ENCODE results near the gene CLIP2.
"Not testable (repeated sequence)": the region's sequence is repeated elsewhere in the genome, so short reads cannot be mapped to it uniquely, and the experiment has no call there.

Gene CLIP2

DNA sequence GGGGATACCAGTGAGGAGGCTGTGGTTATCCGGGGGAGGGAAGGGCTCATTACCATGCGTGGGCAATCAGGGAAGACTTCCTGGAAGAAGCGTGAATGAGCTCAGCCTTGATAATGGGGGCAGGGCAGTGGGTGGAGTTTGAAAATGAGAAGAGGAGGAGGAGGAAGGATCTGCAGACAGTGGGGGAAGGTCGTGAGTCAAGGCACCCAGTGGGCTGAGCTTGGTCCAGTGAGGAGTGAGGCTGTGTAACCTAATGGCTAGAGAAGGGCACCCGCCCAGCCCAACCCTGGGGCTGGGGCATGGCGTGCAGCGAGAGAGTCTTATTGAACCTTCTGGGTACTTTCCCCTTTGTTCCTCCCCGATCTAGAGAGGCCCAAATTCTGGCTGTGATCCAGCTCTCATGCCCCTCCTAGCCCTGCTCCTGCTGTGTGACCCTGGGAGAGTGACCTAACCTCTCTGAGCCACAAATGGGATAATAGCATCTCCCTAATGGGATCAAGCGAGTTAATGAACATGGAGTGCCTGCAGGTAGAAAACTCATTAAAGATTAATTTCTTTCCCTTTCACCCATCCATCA is 31.5 kb downstream of the CLIP2 start (continued):
- TF ChIP-seq, protein P1, sequence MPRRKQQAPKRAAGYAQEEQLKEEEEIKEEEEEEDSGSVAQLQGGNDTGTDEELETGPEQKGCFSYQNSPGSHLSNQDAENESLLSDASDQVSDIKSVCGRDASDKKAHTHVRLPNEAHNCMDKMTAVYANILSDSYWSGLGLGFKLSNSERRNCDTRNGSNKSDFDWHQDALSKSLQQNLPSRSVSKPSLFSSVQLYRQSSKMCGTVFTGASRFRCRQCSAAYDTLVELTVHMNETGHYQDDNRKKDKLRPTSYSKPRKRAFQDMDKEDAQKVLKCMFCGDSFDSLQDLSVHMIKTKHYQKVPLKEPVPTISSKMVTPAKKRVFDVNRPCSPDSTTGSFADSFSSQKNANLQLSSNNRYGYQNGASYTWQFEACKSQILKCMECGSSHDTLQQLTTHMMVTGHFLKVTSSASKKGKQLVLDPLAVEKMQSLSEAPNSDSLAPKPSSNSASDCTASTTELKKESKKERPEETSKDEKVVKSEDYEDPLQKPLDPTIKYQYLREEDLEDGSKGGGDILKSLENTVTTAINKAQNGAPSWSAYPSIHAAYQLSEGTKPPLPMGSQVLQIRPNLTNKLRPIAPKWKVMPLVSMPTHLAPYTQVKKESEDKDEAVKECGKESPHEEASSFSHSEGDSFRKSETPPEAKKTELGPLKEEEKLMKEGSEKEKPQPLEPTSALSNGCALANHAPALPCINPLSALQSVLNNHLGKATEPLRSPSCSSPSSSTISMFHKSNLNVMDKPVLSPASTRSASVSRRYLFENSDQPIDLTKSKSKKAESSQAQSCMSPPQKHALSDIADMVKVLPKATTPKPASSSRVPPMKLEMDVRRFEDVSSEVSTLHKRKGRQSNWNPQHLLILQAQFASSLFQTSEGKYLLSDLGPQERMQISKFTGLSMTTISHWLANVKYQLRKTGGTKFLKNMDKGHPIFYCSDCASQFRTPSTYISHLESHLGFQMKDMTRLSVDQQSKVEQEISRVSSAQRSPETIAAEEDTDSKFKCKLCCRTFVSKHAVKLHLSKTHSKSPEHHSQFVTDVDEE (CRISPR knock-in tag; IDR thresholded peaks at IDR 0.05): no peak

DNA sequence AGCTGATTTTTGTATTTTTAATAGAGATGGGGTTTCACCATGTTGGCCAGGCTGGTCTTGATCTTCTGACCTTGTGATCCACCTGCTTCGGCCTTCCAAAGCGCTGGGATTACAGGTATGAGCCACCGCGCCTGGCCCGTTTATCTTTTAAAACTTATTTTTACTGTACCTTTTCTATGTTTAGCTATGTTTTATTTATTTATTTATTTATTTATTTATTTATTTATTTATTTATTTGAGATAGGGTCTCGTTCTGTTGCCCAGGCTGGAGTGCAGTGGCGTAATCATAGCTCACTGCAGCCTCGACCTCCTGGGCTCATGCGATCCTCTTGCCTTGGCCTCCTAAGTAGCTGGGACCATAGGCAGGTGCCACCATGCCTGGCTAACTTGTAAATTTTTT is 33.7 kb downstream of the CLIP2 start:
- ATAC-seq: not testable (repeated sequence)

- TF ChIP-seq PPARA (CRISPR knock-in tag; IDR thresholded peaks at IDR 0.05; ENCODE audit: borderline replicate concordance) (no peak), ZC3H10 (CRISPR knock-in tag; IDR thresholded peaks at IDR 0.05) (no peak), ZNF565 (CRISPR knock-in tag; conservative IDR thresholded peaks at IDR 0.05; ENCODE audit: low read depth) (no peak), ZNF70 (CRISPR knock-in tag; IDR thresholded peaks at IDR 0.05) (no peak), ZFP3 (CRISPR knock-in tag; IDR thresholded peaks at IDR 0.05) (no peak), RARB (CRISPR knock-in tag; IDR thresholded peaks at IDR 0.05) (no peak), ESRRG (CRISPR knock-in tag; IDR thresholded peaks at IDR 0.05) (no peak), SNAI2 (CRISPR knock-in tag; IDR thresholded peaks at IDR 0.05) (no peak), ZFP30 (CRISPR knock-in tag; IDR thresholded peaks at IDR 0.05) (no peak), GLIS3 (CRISPR knock-in tag; IDR thresholded peaks at IDR 0.05) (no peak), ZNF8 (CRISPR knock-in tag; IDR thresholded peaks at IDR 0.05) (no peak), ARNTL (CRISPR knock-in tag; IDR thresholded peaks at IDR 0.05; ENCODE audit: borderline replicate concordance, low read depth) (no peak), ISL1 (CRISPR knock-in tag; IDR thresholded peaks at IDR 0.05) (no peak), TOX (CRISPR knock-in tag; IDR thresholded peaks at IDR 0.05; ENCODE audit: borderline replicate concordance) (no peak)
- TF ChIP-seq, protein P2, sequence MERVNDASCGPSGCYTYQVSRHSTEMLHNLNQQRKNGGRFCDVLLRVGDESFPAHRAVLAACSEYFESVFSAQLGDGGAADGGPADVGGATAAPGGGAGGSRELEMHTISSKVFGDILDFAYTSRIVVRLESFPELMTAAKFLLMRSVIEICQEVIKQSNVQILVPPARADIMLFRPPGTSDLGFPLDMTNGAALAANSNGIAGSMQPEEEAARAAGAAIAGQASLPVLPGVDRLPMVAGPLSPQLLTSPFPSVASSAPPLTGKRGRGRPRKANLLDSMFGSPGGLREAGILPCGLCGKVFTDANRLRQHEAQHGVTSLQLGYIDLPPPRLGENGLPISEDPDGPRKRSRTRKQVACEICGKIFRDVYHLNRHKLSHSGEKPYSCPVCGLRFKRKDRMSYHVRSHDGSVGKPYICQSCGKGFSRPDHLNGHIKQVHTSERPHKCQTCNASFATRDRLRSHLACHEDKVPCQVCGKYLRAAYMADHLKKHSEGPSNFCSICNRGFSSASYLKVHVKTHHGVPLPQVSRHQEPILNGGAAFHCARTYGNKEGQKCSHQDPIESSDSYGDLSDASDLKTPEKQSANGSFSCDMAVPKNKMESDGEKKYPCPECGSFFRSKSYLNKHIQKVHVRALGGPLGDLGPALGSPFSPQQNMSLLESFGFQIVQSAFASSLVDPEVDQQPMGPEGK (CRISPR knock-in tag; IDR thresholded peaks at IDR 0.05; ENCODE audit: borderline replicate concordance): no peak
- TF ChIP-seq, protein P3, sequence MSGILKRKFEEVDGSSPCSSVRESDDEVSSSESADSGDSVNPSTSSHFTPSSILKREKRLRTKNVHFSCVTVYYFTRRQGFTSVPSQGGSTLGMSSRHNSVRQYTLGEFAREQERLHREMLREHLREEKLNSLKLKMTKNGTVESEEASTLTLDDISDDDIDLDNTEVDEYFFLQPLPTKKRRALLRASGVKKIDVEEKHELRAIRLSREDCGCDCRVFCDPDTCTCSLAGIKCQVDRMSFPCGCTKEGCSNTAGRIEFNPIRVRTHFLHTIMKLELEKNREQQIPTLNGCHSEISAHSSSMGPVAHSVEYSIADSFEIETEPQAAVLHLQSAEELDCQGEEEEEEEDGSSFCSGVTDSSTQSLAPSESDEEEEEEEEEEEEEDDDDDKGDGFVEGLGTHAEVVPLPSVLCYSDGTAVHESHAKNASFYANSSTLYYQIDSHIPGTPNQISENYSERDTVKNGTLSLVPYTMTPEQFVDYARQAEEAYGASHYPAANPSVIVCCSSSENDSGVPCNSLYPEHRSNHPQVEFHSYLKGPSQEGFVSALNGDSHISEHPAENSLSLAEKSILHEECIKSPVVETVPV (CRISPR knock-in tag; IDR thresholded peaks at IDR 0.05): no peak
- TF ChIP-seq, protein P1 (CRISPR knock-in tag; IDR thresholded peaks at IDR 0.05): no peak
- no peak for ATAC-seq
Measured at GRCh38 chr7:74324531-74325209, 35.5 kb downstream of the CLIP2 start.

DNA sequence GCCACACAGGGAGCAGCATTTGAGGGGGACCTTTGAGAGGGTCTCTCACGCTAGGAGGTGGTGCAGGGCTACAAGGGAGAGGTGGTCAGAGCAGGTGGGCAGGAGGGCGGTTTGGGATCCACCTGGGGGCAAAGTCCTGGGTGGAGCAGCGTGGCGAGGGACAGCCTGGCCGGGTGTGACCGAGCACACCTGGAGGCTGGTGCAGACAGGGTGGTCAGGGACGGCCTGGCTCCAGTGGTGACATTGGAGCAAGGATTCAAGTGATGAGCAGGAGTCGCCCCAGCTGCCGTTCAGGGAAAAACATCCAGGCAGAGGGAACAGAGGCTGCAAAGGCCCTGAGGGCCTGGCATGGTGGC is 36.0 kb downstream of the CLIP2 start:
- no peak for ATAC-seq
- TF ChIP-seq BACH2 (CRISPR knock-in tag; IDR thresholded peaks at IDR 0.05; ENCODE audit: borderline replicate concordance): no peak
- TF ChIP-seq ZNF70 (CRISPR knock-in tag; IDR thresholded peaks at IDR 0.05): no peak
- TF ChIP-seq ZNF565 (CRISPR knock-in tag; conservative IDR thresholded peaks at IDR 0.05; ENCODE audit: low read depth): no peak
- TF ChIP-seq ZFP30 (CRISPR knock-in tag; IDR thresholded peaks at IDR 0.05): no peak

All from SK-N-SH treated with all-trans-retinoic acid at 6 μM for 48 hours (cell line).